C4-2B (cell line): ENCODE data around the gene TRIM23.

Experiments
- ZFX ChIP-seq: fragments of 450-650 bp; IDR thresholded peaks from 2 replicates; pipeline ENCODE4 v1.6.1; 2017
- TF ChIP-seq, protein P1 (sequence below): fragments of 450-650 bp; conservative IDR thresholded peaks from 2 replicates; pipeline ENCODE4 v1.5.1; 2017; ENCODE audit warnings: mild to moderate bottlenecking

DNA sequence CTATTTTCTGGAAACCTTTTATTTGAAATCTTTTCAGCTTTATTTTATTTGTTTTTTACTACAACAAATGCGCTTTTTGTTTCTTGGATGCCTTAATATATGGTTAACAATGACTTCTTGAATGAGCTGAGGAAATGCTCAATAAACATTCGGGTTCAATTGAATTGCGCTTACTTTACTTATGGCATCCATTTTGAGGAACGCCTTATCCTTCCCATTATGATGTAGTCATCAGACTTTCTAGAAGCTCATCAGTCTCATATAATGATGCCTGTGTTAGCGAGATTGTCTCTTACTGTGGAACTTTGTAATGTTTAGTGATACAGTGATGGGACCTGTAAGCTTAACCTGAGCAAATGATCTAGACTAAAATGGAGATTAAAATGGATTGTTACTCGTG, 1.6 kb upstream of the TRIM23 start:
- TF ChIP-seq, protein P1, sequence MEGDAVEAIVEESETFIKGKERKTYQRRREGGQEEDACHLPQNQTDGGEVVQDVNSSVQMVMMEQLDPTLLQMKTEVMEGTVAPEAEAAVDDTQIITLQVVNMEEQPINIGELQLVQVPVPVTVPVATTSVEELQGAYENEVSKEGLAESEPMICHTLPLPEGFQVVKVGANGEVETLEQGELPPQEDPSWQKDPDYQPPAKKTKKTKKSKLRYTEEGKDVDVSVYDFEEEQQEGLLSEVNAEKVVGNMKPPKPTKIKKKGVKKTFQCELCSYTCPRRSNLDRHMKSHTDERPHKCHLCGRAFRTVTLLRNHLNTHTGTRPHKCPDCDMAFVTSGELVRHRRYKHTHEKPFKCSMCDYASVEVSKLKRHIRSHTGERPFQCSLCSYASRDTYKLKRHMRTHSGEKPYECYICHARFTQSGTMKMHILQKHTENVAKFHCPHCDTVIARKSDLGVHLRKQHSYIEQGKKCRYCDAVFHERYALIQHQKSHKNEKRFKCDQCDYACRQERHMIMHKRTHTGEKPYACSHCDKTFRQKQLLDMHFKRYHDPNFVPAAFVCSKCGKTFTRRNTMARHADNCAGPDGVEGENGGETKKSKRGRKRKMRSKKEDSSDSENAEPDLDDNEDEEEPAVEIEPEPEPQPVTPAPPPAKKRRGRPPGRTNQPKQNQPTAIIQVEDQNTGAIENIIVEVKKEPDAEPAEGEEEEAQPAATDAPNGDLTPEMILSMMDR: no peak
- no peak for TF ChIP-seq ZFX
